SK-N-SH (cell line): ENCODE measurements around the gene JADE2. TPM values are rescaled to one million over a fixed set of nuclear protein-coding genes. Genes with fewer than 3 reads are reported as not detected.

ENCODE experiments used
- CTCF ChIA-PET: fragments of 300-600, 350-600 bp; formaldehyde crosslinking; extraction: SDS; loops from one replicate; lab custom pipeline; 2021; lab: Yijun Ruan, JAX
- POLR2A ChIA-PET: fragments of 350-600 bp; sonication (Branson Sonifier 250); formaldehyde crosslinking; extraction: SDS; loops from one replicate; lab custom pipeline; 2020; ENCODE audit warnings: antibody characterized with exemption, inconsistent platforms; lab: Yijun Ruan, JAX
- DNase-seq: peaks from one replicate; pipeline ENCODE4 v3.0.0; 2012
- H2AFZ ChIP-seq: fragments of 200-600 bp; sonication (generic); 2 replicates; pipeline ENCODE4 v1.8.1; 2016; ENCODE audit warnings: antibody characterized with exemption, mild to moderate bottlenecking, low read depth
- H3F3A ChIP-seq: fragments of 200-600 bp; sonication (generic); replicated peaks from 2 replicates; pipeline ENCODE3; 2016; ENCODE audit warnings: antibody characterized with exemption, mild to moderate bottlenecking; ENCODE audit not compliant: insufficient read depth
- H3K27ac ChIP-seq, 2 experiments: fragments of 200-500 bp in 1 of 2; fragments of 200-600 bp in 1 of 2; sonication (Bioruptor generic) in 1 of 2; sonication (generic), shearing (Covaris generic) in 1 of 2; 2 replicates each; pipeline versions ENCODE4 v1.5.1 to v1.6.1; 2014 to 2016; ENCODE audit warnings: low read depth in 2 of 2, inconsistent platforms in 1 of 2, low read length in 1 of 2, mild to moderate bottlenecking in 1 of 2, mixed read lengths in 1 of 2
- H3K27me3 ChIP-seq: fragments of 200-600 bp; sonication (generic), shearing (Covaris generic); 2 replicates; pipeline ENCODE4 v1.6.1; 2016; ENCODE audit warnings: mixed run types; ENCODE audit not compliant: insufficient read depth
- H3K36me3 ChIP-seq, 2 experiments: fragments of 200-500 bp in 1 of 2; fragments of 200-600 bp in 1 of 2; sonication (Bioruptor generic) in 1 of 2; sonication (generic) in 1 of 2; replicated peaks in 1 of 2; 2 replicates each; pipeline versions ENCODE3 to v1.5.1; 2014 to 2016; ENCODE audit warnings: low read length in 1 of 2, mild to moderate bottlenecking in 1 of 2; ENCODE audit not compliant: insufficient read depth in 2 of 2, control insufficient read depth in 1 of 2
- H3K4me1 ChIP-seq, 2 experiments: fragments of 200-500 bp in 1 of 2; fragments of 200-600 bp in 1 of 2; sonication (Bioruptor generic) in 1 of 2; sonication (generic), shearing (Covaris generic) in 1 of 2; 2 replicates each; pipeline versions ENCODE4 v1.5.1 to v1.6.1; 2014 to 2016; ENCODE audit warnings: low read depth in 1 of 2, low read length in 1 of 2, mixed run types in 1 of 2; ENCODE audit not compliant: insufficient read depth in 2 of 2, control insufficient read depth in 1 of 2
- H3K4me2 ChIP-seq: fragments of 200-600 bp; sonication (generic), shearing (Covaris generic); 2 replicates; pipeline ENCODE4 v1.6.1; 2017; ENCODE audit warnings: mixed run types
- H3K4me3 ChIP-seq, 2 experiments: fragments of 200-500 bp in 1 of 2; fragments of 200-600 bp in 1 of 2; sonication (Bioruptor generic) in 1 of 2; sonication (generic), shearing (Covaris generic) in 1 of 2; 2 replicates each; pipeline versions ENCODE4 v1.5.1 to v1.8.1; 2014 to 2016; ENCODE audit warnings: low read depth in 2 of 2, inconsistent platforms in 1 of 2, low read length in 1 of 2, mild to moderate bottlenecking in 1 of 2, mixed read lengths in 1 of 2, moderate library complexity in 1 of 2
- H3K79me2 ChIP-seq: fragments of 200-600 bp; sonication (generic); 2 replicates; pipeline ENCODE4 v1.8.1; 2017; ENCODE audit warnings: mild to moderate bottlenecking; ENCODE audit not compliant: insufficient read depth
- H3K9ac ChIP-seq: fragments of 200-600 bp; sonication (generic); 2 replicates; pipeline ENCODE4 v1.6.1; 2017; ENCODE audit warnings: mixed run types
- H3K9me2 ChIP-seq: fragments of 200-600 bp; sonication (generic); 2 replicates; pipeline ENCODE4 v1.6.1; 2017; ENCODE audit warnings: mixed run types
- H3K9me3 ChIP-seq: fragments of 200-600 bp; sonication (generic); 2 replicates; pipeline ENCODE4 v1.6.1; 2017; ENCODE audit warnings: mixed run types, mild to moderate bottlenecking, moderate library complexity
- H4K20me1 ChIP-seq: fragments of 200-600 bp; sonication (generic); 2 replicates; pipeline ENCODE4 v1.6.1; 2017; ENCODE audit warnings: mild to moderate bottlenecking, mixed run types; ENCODE audit not compliant: insufficient read depth
- CHD2 ChIP-seq: fragments of 150-350 bp; IDR thresholded peaks from 2 replicates; pipeline ENCODE4 v1.6.1; 2018; ENCODE audit warnings: low read length; ENCODE audit not compliant: partially characterized antibody
- EP300 ChIP-seq, 2 experiments: IDR thresholded peaks; 2 replicates each; pipeline versions ENCODE4 v1.4.0 to v1.6.1; 2012; ENCODE audit warnings: borderline replicate concordance in 1 of 2, low read depth in 1 of 2, low read length in 1 of 2
- FOSL2 ChIP-seq: IDR thresholded peaks from 2 replicates; pipeline ENCODE4 v1.4.0; 2012; ENCODE audit warnings: low read depth, mild to moderate bottlenecking, moderate library complexity, borderline replicate concordance
- RAD21 ChIP-seq: IDR thresholded peaks from 2 replicates; pipeline ENCODE4 v1.6.1; 2012; ENCODE audit warnings: mild to moderate bottlenecking, low read length
- RCOR1 ChIP-seq: fragments of 150-350 bp; IDR thresholded peaks from 2 replicates; pipeline ENCODE4 v1.6.1; 2017; ENCODE audit warnings: antibody characterized with exemption, low read length
- RFX5 ChIP-seq: IDR thresholded peaks from 2 replicates; pipeline ENCODE4 v1.6.1; 2012; ENCODE audit warnings: mild to moderate bottlenecking, improper control_type of control experiment, low read length
- TCF12 ChIP-seq: IDR thresholded peaks from 2 replicates; pipeline ENCODE4 v1.4.0; 2012
- WGBS: methylation state at CpG from one replicate; pipeline ENCODE4 v1.1.6; 2017; ENCODE audit warnings: low lambda C conversion rate; 5-methylcytosine and 5-hydroxymethylcytosine counted together
- polyA plus RNA-seq, 3 experiments: library from polyadenylated mRNA; depleted of rRNA; stranded (reverse); fragments of >200 nt; gene quantifications; 2 replicates each; pipeline ENCODE4 v1.2.3, GENCODE V29; 2012
- TF ChIP-seq, protein P1 (sequence below): IDR thresholded peaks from 2 replicates; pipeline ENCODE4 v1.6.1; 2012; ENCODE audit warnings: mild to moderate bottlenecking, low read depth, low read length, moderate library complexity
- TF ChIP-seq, protein P2 (sequence below): fragments of 200-600 bp; sonication (generic); IDR thresholded peaks from 2 replicates; pipeline ENCODE4 v1.6.1; 2017; ENCODE audit warnings: antibody characterized with exemption, mild to moderate bottlenecking, moderate library complexity
- TF ChIP-seq, protein P3 (sequence below): fragments of 150-350 bp; IDR thresholded peaks from 2 replicates; pipeline ENCODE4 v1.6.1; 2017; ENCODE audit warnings: antibody characterized with exemption, low read length, low read depth, borderline replicate concordance

JADE2 gene
- polyA plus RNA-seq, 1 of the 3 experiments (the other 2 are of a cell fraction), result 25.7 TPM

DNA sequence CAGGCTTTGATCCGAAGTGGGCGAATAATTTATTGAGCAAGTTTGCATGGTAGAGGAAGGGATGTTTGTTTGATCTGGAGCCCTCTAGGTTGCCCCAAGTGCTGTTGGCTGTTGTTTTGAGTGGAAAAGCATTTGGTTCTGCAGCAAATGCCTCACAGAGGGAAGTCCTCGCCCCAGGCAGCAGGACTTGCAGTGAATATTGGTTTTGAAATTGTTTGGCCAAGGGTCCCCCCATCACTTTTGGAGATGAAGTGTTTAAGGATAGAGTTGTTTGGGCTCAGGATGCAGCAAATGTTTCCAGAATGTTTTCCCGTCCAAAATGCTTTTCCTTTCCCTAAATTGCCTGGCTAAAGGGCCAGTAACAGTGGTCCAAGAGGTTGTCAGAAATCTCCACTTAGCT lies 3.1 kb downstream of the JADE2 start:
- H3K27me3 ChIP-seq, result no peaks in the 10 kb centered on the region
- CTCF ChIA-PET, result interaction anchor here (0.8 to 5.5 kb wide), 16 partner anchors 9 to 120 kb away, joined by 3 to 53 read pairs (median 12); partner anchors contain the start of gene CDKN2AIPNL
- H3K79me2 ChIP-seq, result peaks cover 71% of the 10 kb centered on the region
- H3K9ac ChIP-seq, result peak overlapping the region; percentile 96
- 95% methylated on average over 4 of the region's 4 CpGs for WGBS
- H3K4me3 ChIP-seq, result peak overlapping the region in 1 of 2 experiments; percentile 92; a peak in 1 of 4 replicates
- peak overlapping the region in 1 of 2 experiments; percentile 98; a peak in 2 of 4 replicates for H3K27ac ChIP-seq
- H3K9me3 ChIP-seq, result no peaks in the 10 kb centered on the region
- H3K4me2 ChIP-seq, result peak overlapping the region; percentile 99
- POLR2A ChIA-PET, result interaction anchor here (3.4 kb wide), 1 partner anchor 157 kb away, joined by 15 read pairs; the partner anchor contains the start of gene UBE2B
- H3K9me2 ChIP-seq, result no peaks in the 10 kb centered on the region
- peaks cover 13% of the 10 kb centered on the region for H3F3A ChIP-seq
- no peak overlapping the region for H2AFZ ChIP-seq
- no peaks in the 10 kb centered on the region for H3K36me3 ChIP-seq
- no peak for DNase-seq
- H4K20me1 ChIP-seq, result peaks cover 58% of the 10 kb centered on the region
- TF ChIP-seq, protein P1, sequence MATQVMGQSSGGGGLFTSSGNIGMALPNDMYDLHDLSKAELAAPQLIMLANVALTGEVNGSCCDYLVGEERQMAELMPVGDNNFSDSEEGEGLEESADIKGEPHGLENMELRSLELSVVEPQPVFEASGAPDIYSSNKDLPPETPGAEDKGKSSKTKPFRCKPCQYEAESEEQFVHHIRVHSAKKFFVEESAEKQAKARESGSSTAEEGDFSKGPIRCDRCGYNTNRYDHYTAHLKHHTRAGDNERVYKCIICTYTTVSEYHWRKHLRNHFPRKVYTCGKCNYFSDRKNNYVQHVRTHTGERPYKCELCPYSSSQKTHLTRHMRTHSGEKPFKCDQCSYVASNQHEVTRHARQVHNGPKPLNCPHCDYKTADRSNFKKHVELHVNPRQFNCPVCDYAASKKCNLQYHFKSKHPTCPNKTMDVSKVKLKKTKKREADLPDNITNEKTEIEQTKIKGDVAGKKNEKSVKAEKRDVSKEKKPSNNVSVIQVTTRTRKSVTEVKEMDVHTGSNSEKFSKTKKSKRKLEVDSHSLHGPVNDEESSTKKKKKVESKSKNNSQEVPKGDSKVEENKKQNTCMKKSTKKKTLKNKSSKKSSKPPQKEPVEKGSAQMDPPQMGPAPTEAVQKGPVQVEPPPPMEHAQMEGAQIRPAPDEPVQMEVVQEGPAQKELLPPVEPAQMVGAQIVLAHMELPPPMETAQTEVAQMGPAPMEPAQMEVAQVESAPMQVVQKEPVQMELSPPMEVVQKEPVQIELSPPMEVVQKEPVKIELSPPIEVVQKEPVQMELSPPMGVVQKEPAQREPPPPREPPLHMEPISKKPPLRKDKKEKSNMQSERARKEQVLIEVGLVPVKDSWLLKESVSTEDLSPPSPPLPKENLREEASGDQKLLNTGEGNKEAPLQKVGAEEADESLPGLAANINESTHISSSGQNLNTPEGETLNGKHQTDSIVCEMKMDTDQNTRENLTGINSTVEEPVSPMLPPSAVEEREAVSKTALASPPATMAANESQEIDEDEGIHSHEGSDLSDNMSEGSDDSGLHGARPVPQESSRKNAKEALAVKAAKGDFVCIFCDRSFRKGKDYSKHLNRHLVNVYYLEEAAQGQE, result no peak
- TF ChIP-seq FOSL2 (no peak), CHD2 (no peak), RCOR1 (no peak), EP300 (IDR thresholded peaks at IDR 0.05; ENCODE audit: borderline replicate concordance in 1 of 2, low read depth in 1 of 2, low read length in 1 of 2) (no peak), RFX5 (no peak), TCF12 (no peak), RAD21 (no peak)
- TF ChIP-seq, protein P2, sequence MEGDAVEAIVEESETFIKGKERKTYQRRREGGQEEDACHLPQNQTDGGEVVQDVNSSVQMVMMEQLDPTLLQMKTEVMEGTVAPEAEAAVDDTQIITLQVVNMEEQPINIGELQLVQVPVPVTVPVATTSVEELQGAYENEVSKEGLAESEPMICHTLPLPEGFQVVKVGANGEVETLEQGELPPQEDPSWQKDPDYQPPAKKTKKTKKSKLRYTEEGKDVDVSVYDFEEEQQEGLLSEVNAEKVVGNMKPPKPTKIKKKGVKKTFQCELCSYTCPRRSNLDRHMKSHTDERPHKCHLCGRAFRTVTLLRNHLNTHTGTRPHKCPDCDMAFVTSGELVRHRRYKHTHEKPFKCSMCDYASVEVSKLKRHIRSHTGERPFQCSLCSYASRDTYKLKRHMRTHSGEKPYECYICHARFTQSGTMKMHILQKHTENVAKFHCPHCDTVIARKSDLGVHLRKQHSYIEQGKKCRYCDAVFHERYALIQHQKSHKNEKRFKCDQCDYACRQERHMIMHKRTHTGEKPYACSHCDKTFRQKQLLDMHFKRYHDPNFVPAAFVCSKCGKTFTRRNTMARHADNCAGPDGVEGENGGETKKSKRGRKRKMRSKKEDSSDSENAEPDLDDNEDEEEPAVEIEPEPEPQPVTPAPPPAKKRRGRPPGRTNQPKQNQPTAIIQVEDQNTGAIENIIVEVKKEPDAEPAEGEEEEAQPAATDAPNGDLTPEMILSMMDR, result no peak
- TF ChIP-seq, protein P3, sequence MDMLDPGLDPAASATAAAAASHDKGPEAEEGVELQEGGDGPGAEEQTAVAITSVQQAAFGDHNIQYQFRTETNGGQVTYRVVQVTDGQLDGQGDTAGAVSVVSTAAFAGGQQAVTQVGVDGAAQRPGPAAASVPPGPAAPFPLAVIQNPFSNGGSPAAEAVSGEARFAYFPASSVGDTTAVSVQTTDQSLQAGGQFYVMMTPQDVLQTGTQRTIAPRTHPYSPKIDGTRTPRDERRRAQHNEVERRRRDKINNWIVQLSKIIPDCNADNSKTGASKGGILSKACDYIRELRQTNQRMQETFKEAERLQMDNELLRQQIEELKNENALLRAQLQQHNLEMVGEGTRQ, result no peak
- TF ChIP-seq, all 33 proteins: peak for 0
- peaks cover 6 to 44% of the 10 kb centered on the region in 2 experiments; a peak in 3 of 4 replicates for H3K4me1 ChIP-seq
